ENCODE measurements around the gene ZNF530. TPM values are rescaled to one million over a fixed set of nuclear protein-coding genes. Genes with fewer than 3 reads are reported as not detected.

The ZNF530 gene
- total RNA-seq, 2 experiments from 2014 or later: 2.7 to 3.4 TPM

DNA sequence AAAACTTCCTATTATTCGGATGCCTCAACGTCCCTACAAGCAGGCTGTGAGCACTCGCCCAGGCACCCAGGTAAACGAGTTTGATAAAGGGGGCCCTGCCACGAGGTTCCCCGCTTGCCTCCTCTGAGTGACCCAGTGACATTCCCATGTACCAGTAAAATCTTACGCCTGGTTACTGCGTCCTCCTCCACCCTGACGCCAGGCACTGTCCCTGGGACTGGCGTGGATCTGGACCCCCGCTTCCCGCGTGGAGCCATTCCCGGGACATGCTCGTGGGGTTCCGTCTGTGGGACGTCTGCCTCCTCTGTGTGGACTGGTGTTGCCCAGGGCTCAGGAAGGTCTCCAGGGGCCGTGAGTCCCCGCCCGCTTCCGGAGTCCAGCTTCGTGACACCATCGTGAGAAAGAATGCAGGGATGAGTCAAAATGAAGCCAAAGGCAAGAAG lies 39.6 kb upstream of the ZNF530 start:
- Mint-ChIP-seq H3K36me3 (ENCODE audit: low read depth) (peaks cover 77% of the 10 kb centered on the region), H3K27me3 (peaks cover 9% of the 10 kb centered on the region), H3K4me3 (peak overlapping the region; percentile 95), H3K27ac (peak overlapping the region; percentile 64), H3K9me3 (peaks cover 17% of the 10 kb centered on the region), H3K4me1 (ENCODE audit: low read depth) (peaks cover 34% of the 10 kb centered on the region)
- ChIA-PET CTCF (no interaction called here), POLR2A (interaction anchor here (1.5 kb wide), 1 partner anchor 61 kb away, joined by 3 read pairs; the partner anchor contains the start of gene ZNF773)
- DNase-seq (peak in 1 of 14 experiments; percentile 21), ATAC-seq (ENCODE audit: poor library complexity) (no peak)
- Histone ChIP-seq H3K27me3 (ENCODE audit: control insufficient read depth in 1 of 2, insufficient read depth in 2 of 2, low read length in 2 of 2) (peaks cover 0 to 5% of the 10 kb centered on the region in 2 experiments), H3K27ac (ENCODE audit: low read depth in 1 of 2, low read length in 2 of 2) (peak overlapping the region in 1 of 2 donors; percentile 45), H3K9me3 (ENCODE audit: control insufficient read depth in 1 of 2, insufficient read depth in 1 of 2, low read length in 2 of 2) (peaks cover 22 to 31% of the 10 kb centered on the region in 2 experiments), H3K4me3 (ENCODE audit: low read length) (peak overlapping the region; percentile 94), H3K36me3 (ENCODE audit: insufficient read depth, low read length) (peaks cover 12% of the 10 kb centered on the region), H3K4me1 (ENCODE audit: insufficient read depth, low read length) (peaks cover 25% of the 10 kb centered on the region)
- intact Hi-C loops (cut with DNase I, micrococcal nuclease): loop anchor here in 1 of 2 experiments (5.0 kb wide), 1 partner anchor 72 kb away; the partner anchor contains the start of gene ZNF211
- TF ChIP-seq, protein P1, sequence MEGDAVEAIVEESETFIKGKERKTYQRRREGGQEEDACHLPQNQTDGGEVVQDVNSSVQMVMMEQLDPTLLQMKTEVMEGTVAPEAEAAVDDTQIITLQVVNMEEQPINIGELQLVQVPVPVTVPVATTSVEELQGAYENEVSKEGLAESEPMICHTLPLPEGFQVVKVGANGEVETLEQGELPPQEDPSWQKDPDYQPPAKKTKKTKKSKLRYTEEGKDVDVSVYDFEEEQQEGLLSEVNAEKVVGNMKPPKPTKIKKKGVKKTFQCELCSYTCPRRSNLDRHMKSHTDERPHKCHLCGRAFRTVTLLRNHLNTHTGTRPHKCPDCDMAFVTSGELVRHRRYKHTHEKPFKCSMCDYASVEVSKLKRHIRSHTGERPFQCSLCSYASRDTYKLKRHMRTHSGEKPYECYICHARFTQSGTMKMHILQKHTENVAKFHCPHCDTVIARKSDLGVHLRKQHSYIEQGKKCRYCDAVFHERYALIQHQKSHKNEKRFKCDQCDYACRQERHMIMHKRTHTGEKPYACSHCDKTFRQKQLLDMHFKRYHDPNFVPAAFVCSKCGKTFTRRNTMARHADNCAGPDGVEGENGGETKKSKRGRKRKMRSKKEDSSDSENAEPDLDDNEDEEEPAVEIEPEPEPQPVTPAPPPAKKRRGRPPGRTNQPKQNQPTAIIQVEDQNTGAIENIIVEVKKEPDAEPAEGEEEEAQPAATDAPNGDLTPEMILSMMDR (IDR thresholded peaks at IDR 0.05): no peak

DNA sequence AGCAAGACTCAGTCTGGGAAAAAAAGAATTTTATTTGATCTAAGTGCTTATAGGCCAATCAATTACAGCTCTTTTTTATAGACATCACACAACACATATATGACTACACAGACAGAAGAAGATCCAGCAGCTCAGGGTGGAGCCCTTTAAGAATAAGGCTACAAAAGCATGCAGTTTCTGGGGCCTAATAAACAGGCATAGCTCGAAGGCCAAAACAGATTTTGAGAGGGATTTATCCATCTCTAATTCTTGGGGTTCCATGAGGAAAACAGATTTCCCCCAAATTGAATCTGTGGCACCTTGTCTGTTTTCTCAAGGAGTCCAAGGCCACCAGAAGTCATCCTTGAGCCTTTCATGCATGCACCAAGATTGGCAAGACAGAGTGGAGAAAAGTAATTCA lies 36.1 kb upstream of the ZNF530 start:
- no peak overlapping the region for H3K4me3 Mint-ChIP-seq
- POLR2A ChIA-PET: no interaction called here
- peaks cover 73% of the 10 kb centered on the region for H3K36me3 Mint-ChIP-seq (ENCODE audit: low read depth)
- no peak overlapping the region for H3K27ac Mint-ChIP-seq
- H3K4me1 Mint-ChIP-seq (ENCODE audit: low read depth): peaks cover 18% of the 10 kb centered on the region
- H3K4me1 ChIP-seq (ENCODE audit: insufficient read depth, low read length): peaks cover 18% of the 10 kb centered on the region
- no peaks in the 10 kb centered on the region for H3K36me3 ChIP-seq (ENCODE audit: insufficient read depth, low read length)
- H3K9me3 ChIP-seq (ENCODE audit: control insufficient read depth in 1 of 2, insufficient read depth in 1 of 2, low read length in 2 of 2): peaks cover 26 to 52% of the 10 kb centered on the region in 2 experiments
- H3K27me3 Mint-ChIP-seq: peaks cover 9% of the 10 kb centered on the region
- ATAC-seq (ENCODE audit: poor library complexity): no peak
- H3K4me3 ChIP-seq (ENCODE audit: low read length): no peak overlapping the region
- peaks cover 0 to 5% of the 10 kb centered on the region in 2 experiments for H3K27me3 ChIP-seq (ENCODE audit: control insufficient read depth in 1 of 2, insufficient read depth in 2 of 2, low read length in 2 of 2)
- intact Hi-C loops (cut with DNase I, micrococcal nuclease): loop anchor here in 1 of 2 experiments (5.0 kb wide), 1 partner anchor 69 kb away; the partner anchor contains the start of gene ZNF211
- H3K9me3 Mint-ChIP-seq: peaks cover 30% of the 10 kb centered on the region
- no peak overlapping the region for H3K27ac ChIP-seq (ENCODE audit: low read depth in 1 of 2, low read length in 2 of 2)
- TF ChIP-seq, protein P1 (IDR thresholded peaks at IDR 0.05): no peak
- DNase-seq: no peak
- CTCF ChIA-PET: no interaction called here

DNA sequence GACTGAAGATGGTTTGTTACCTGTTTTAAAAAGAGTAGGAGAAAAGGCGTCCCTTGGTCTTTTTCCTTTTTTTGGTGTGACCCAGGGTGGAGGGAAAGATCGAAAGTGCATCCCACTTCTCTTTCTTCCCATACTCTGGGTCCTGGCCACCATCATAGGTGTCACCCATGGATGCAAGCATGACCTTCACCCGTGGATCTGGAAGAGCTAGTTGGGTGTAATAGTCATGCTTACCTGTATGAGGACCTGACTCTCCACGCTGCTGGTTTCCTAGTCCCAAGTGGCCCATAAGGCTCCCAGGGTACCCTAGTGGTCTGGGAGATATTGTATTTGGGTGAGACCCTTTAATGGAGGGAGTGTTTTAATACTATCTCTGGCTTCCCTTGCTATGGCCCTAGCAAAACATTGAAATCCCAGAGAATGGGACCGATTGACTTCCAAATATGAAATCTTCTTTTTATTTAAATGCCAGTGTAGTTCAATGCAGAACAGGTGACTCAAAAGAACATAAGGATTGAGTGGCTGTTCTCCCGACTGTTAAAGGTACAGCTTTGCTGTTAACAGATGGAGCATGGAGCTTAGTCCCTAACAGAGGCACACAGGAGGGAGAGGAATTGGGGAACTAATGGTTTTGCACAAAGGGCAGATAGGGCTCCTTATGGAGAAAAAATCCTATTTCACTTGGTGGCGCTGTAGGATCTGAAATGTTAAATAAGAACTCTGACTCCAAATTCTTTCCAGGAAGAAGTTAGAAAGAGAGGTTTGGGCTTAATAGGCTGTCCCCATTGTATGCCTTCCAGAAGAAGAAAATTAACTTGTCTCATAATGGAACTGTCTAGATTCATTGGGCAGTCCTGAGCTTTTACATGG lies 33.1 kb upstream of the ZNF530 start:
- intact Hi-C loops (cut with DNase I, micrococcal nuclease): no loop called here
- Mint-ChIP-seq H3K9me3 (peaks cover 29% of the 10 kb centered on the region), H3K4me3 (no peak overlapping the region), H3K36me3 (ENCODE audit: low read depth) (peaks cover 75% of the 10 kb centered on the region), H3K4me1 (ENCODE audit: low read depth) (no peaks in the 10 kb centered on the region), H3K27me3 (peaks cover 5% of the 10 kb centered on the region), H3K27ac (no peak overlapping the region)
- ATAC-seq (ENCODE audit: poor library complexity) (no peak), DNase-seq (peak in 1 of 14 experiments; percentile 11)
- Histone ChIP-seq H3K36me3 (ENCODE audit: insufficient read depth, low read length) (no peaks in the 10 kb centered on the region), H3K27me3 (ENCODE audit: control insufficient read depth in 1 of 2, insufficient read depth in 2 of 2, low read length in 2 of 2) (peaks cover 0 to 5% of the 10 kb centered on the region in 2 experiments), H3K4me1 (ENCODE audit: insufficient read depth, low read length) (no peaks in the 10 kb centered on the region), H3K27ac (ENCODE audit: low read depth in 1 of 2, low read length in 2 of 2) (no peak overlapping the region), H3K9me3 (ENCODE audit: control insufficient read depth in 1 of 2, insufficient read depth in 1 of 2, low read length in 2 of 2) (peaks cover 37 to 80% of the 10 kb centered on the region in 2 experiments), H3K4me3 (ENCODE audit: low read length) (no peak overlapping the region)
- TF ChIP-seq, protein P1 (IDR thresholded peaks at IDR 0.05): no peak
- ChIA-PET POLR2A (interaction anchor here (0.7 kb wide), 1 partner anchor 11 kb away, joined by 3 read pairs; no protein-coding TSS in a partner anchor), CTCF (no interaction called here)
